Gastrocnemius medialis (tissue), 4 donors: Measurements from ENCODE around the gene RND1. TPM values are rescaled to one million over a fixed set of nuclear protein-coding genes. Genes with fewer than 3 reads are reported as not detected.

Source experiments
- ATAC-seq, 2 donors: fragments of 150-250 bp; one replicate each; pipeline ENCODE4 v1.9.1; 2016
- DNase-seq, 2 donors: peaks; one replicate each; pipeline ENCODE4 v3.0.0-alpha.2; 2019
- H3K27ac ChIP-seq, 4 donors: fragments of 200-600 bp; sonication (generic); 1 replicate in 1 of 4; 2 replicates in 3 of 4; pipeline ENCODE4 v1.5.1; 2016 to 2018; ENCODE audit warnings: mild to moderate bottlenecking in 2 of 4, moderate library complexity in 1 of 4
- H3K27me3 ChIP-seq, 3 donors: fragments of 200-600 bp; sonication (generic) in 2 of 3; 1 replicate in 1 of 3; 2 replicates in 2 of 3; pipeline versions ENCODE4 v1.5.1 to v1.6.0; 2016 to 2019; ENCODE audit warnings: mild to moderate bottlenecking in 1 of 3, moderate library complexity in 1 of 3
- H3K36me3 ChIP-seq, 2 donors: fragments of 200-600 bp; sonication (generic) in 1 of 2; one replicate each; pipeline ENCODE4 v1.5.1; 2017 to 2018
- H3K4me1 ChIP-seq, 2 donors: fragments of 200-600 bp; sonication (generic) in 1 of 2; one replicate each; pipeline ENCODE4 v1.5.1; 2016 to 2017; ENCODE audit warnings: mild to moderate bottlenecking in 2 of 2
- H3K4me3 ChIP-seq, 4 donors: fragments of 200-600 bp; sonication (generic) in 3 of 4; 1 replicate in 1 of 4; 2 replicates in 3 of 4; pipeline ENCODE4 v1.5.1; 2016 to 2019; ENCODE audit warnings: mild to moderate bottlenecking in 2 of 4
- H3K9me3 ChIP-seq, 3 donors: fragments of 200-600 bp; sonication (generic) in 2 of 3; 1 replicate in 1 of 3; 2 replicates in 2 of 3; pipeline ENCODE4 v1.5.1; 2016 to 2019
- CTCF ChIP-seq, 5 experiments: fragments of 450-650 bp in 3 of 5; fragments of 200-600 bp in 2 of 5; sonication (generic) in 2 of 5; IDR thresholded peaks in 4 of 5; conservative IDR thresholded peaks in 1 of 5; 1 replicate in 4 of 5; 2 replicates in 1 of 5; pipeline ENCODE4 v1.5.1; 2016 to 2019; ENCODE audit warnings: antibody characterized with exemption in 5 of 5, mild to moderate bottlenecking in 3 of 5, moderate library complexity in 3 of 5
- POLR2A ChIP-seq, 2 donors: fragments of 450-650 bp; IDR thresholded peaks; one replicate each; pipeline ENCODE4 v1.6.1; 2017; ENCODE audit warnings: antibody characterized with exemption in 2 of 2, mild to moderate bottlenecking in 2 of 2, moderate library complexity in 2 of 2
- in situ Hi-C, 4 donors: fragments of 200-750 bp; cut with MboI; loops; one replicate each; pipeline versions ENCODE4 v1.15.0 to v1.8.0; 2017; ENCODE audit warnings: low sequenced_read_pairs in 4 of 4
- intact Hi-C: fragments of 100-400 bp; cut with DNase I; formaldehyde crosslinking; loops from one replicate; pipeline ENCODE4 v1.15.1; 2023; ENCODE audit warnings: low total_unique reads
- total RNA-seq, 4 donors: library from RNA; depleted of rRNA; stranded (reverse); fragments of >200 nt; gene quantifications; one replicate each; pipeline versions ENCODE4 v1.1.0 to v1.2.3, GENCODE V29; 2016

RND1 gene
- total RNA-seq, 4 donors from 2014 or later, result 0.36 TPM; not detected in 3

GRCh38 chr12:48903363-48903981, 37.8 kb upstream of the RND1 start:
- peak overlapping the region in 1 of 4 donors; percentile 53 for H3K4me3 ChIP-seq
- TF ChIP-seq CTCF (IDR thresholded peaks at IDR 0.05 in 4 of 5, conservative IDR thresholded peaks at IDR 0.05 in 1 of 5) (no peak), POLR2A (IDR thresholded peaks at IDR 0.05) (no peak)
- H3K36me3 ChIP-seq, result no peaks in the 10 kb centered on the region
- peaks cover 0 to 8% (median 4%) of the 10 kb centered on the region in 3 donors for H3K27me3 ChIP-seq
- peaks cover 0 to 4% of the 10 kb centered on the region in 2 donors for H3K4me1 ChIP-seq
- H3K27ac ChIP-seq, result no peak overlapping the region
- intact Hi-C loops (no loop called here), in situ Hi-C loops (no loop called here)
- no peak for DNase-seq
- no peak for ATAC-seq
- H3K9me3 ChIP-seq, result no peaks in the 10 kb centered on the region

- intact Hi-C loops (no loop called here), in situ Hi-C loops (no loop called here)
- no peak overlapping the region for H3K27ac ChIP-seq
- H3K4me1 ChIP-seq, result peaks cover 0 to 4% of the 10 kb centered on the region in 2 donors
- ATAC-seq (no peak), DNase-seq (no peak)
- TF ChIP-seq POLR2A (IDR thresholded peaks at IDR 0.05) (no peak), CTCF (IDR thresholded peaks at IDR 0.05 in 4 of 5, conservative IDR thresholded peaks at IDR 0.05 in 1 of 5) (no peak)
- peaks cover 0 to 8% (median 4%) of the 10 kb centered on the region in 3 donors for H3K27me3 ChIP-seq
- no peaks in the 10 kb centered on the region for H3K9me3 ChIP-seq
- no peaks in the 10 kb centered on the region for H3K36me3 ChIP-seq
- H3K4me3 ChIP-seq, result no peak overlapping the region
These were observed 35.6 kb upstream of the RND1 start for GRCh38 chr12:48901278-48901677.

- H3K4me3 ChIP-seq, result no peak overlapping the region
- TF ChIP-seq POLR2A (IDR thresholded peaks at IDR 0.05), result no peak
- TF ChIP-seq CTCF (IDR thresholded peaks at IDR 0.05 in 4 of 5, conservative IDR thresholded peaks at IDR 0.05 in 1 of 5), result no peak
- H3K27me3 ChIP-seq, result peaks cover 0 to 8% (median 7%) of the 10 kb centered on the region in 3 donors
- intact Hi-C loops (no loop called here), in situ Hi-C loops (no loop called here)
- no peak for DNase-seq
- H3K9me3 ChIP-seq, result no peaks in the 10 kb centered on the region
- no peak for ATAC-seq
- H3K36me3 ChIP-seq, result no peaks in the 10 kb centered on the region
- no peak overlapping the region for H3K27ac ChIP-seq
- peaks cover 0 to 4% of the 10 kb centered on the region in 2 donors for H3K4me1 ChIP-seq
These were observed 34.0 kb upstream of the RND1 start for GRCh38 chr12:48899651-48900050.

GRCh38 chr12:48894271-48894670, 28.6 kb upstream of the RND1 start:
- intact Hi-C loops, result no loop called here
- in situ Hi-C loops, result no loop called here
- Histone ChIP-seq H3K4me3 (no peak overlapping the region), H3K9me3 (no peaks in the 10 kb centered on the region), H3K4me1 (no peaks in the 10 kb centered on the region), H3K36me3 (no peaks in the 10 kb centered on the region), H3K27me3 (peaks cover 7 to 10% (median 7%) of the 10 kb centered on the region in 3 donors), H3K27ac (no peak overlapping the region)
- TF ChIP-seq CTCF (IDR thresholded peaks at IDR 0.05 in 4 of 5, conservative IDR thresholded peaks at IDR 0.05 in 1 of 5), result no peak
- TF ChIP-seq POLR2A (IDR thresholded peaks at IDR 0.05), result no peak
- DNase-seq (no peak), ATAC-seq (no peak)
